ENCODE data around the gene ATP6V1G1.

GRCh38 chr9:114629563-114630090, 42.1 kb downstream of the ATP6V1G1 start:
- TF ChIP-seq, protein P1, sequence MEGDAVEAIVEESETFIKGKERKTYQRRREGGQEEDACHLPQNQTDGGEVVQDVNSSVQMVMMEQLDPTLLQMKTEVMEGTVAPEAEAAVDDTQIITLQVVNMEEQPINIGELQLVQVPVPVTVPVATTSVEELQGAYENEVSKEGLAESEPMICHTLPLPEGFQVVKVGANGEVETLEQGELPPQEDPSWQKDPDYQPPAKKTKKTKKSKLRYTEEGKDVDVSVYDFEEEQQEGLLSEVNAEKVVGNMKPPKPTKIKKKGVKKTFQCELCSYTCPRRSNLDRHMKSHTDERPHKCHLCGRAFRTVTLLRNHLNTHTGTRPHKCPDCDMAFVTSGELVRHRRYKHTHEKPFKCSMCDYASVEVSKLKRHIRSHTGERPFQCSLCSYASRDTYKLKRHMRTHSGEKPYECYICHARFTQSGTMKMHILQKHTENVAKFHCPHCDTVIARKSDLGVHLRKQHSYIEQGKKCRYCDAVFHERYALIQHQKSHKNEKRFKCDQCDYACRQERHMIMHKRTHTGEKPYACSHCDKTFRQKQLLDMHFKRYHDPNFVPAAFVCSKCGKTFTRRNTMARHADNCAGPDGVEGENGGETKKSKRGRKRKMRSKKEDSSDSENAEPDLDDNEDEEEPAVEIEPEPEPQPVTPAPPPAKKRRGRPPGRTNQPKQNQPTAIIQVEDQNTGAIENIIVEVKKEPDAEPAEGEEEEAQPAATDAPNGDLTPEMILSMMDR (IDR thresholded peaks at IDR 0.05), result no peak
- no peak for TF ChIP-seq POLR2A (IDR thresholded peaks at IDR 0.05; ENCODE audit: low read length)
- TF ChIP-seq BCL3 (IDR thresholded peaks at IDR 0.05), result no peak

Data from A549 (cell line).